Posterior cingulate gyrus (tissue), 11 donors: ENCODE results near the gene CSRP3.
"Not testable (repeated sequence)": the region's sequence is repeated elsewhere in the genome, so short reads cannot be mapped to it uniquely, and the experiment has no call there.

ENCODE experiments used
- DNase-seq, 10 donors: peaks; one replicate each; pipeline versions ENCODE4 v3.0.0 to v3.0.0-alpha.2; 2020 to 2021; ENCODE audit warnings: mixed read lengths in 3 of 10
- intact Hi-C: fragments of 100-400 bp; cut with DNase I; formaldehyde crosslinking; loops from one replicate; pipeline ENCODE4 v1.15.1; 2023

The CSRP3 gene

DNA sequence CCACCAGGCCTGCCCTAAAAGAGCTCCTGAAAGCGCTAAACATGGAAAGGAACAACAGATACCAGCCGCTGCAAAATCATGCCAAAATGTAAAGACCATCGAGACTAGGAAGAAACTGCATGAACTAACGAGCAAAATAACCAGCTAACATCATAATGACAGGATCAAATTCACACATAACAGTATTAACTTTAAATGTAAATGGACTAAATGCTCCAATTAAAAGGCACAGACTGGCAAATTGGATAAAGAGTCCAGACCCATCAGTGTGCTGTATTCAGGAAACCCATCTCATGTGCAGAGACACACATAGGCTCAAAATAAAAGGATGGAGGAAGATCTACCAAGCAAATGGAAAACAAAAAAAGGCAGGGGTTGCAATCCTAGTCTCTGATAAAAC, 64.9 kb downstream of the CSRP3 start:
- DNase-seq, intact Hi-C loops: not testable (repeated sequence)

DNA sequence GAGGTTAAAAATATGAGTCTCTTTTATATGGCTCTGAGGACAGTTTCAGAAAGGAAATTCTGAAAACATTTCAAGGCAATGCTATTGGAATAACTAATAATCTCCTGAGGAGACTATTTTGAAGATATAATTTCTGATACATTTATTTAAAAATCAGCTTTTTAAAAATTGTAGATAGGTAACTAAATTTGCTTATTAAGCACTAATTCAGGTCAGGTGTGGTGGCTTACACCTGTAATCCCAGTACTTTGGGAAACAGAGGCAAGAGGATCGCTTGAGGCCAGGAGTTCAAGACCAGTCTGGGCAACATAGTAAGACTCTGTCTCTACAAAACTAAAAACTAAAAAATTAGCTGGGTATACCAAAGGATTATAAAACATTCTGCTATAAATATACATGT, 67.8 kb downstream of the CSRP3 start:
- DNase-seq: no peak
- intact Hi-C loops: loop anchor here (2.0 kb wide), 1 partner anchor 33 kb away; no protein-coding TSS in a partner anchor
